Kidney (tissue), 14 donors: ENCODE results near the gene CUX1. TPM values are rescaled to one million over a fixed set of nuclear protein-coding genes. Genes with fewer than 3 reads are reported as not detected.

ENCODE experiments used
- DNase-seq, 5 donors: peaks; one replicate each; pipeline ENCODE4 v3.0.0-alpha.2; 2013 to 2020
- FAIRE-seq: peaks from 2 replicates; lab custom pipeline; 2012; peaks lifted over from hg19 to GRCh38; lab: Jason Lieb, UNC
- H3K27ac ChIP-seq, 2 donors: one replicate each; pipeline ENCODE4 v1.7.0; 2013; ENCODE audit warnings: low read depth in 2 of 2, low read length in 2 of 2, inconsistent platforms in 1 of 2
- H3K27me3 ChIP-seq: one replicate; pipeline ENCODE4 v1.7.1; 2013; ENCODE audit warnings: low read length, inconsistent platforms; ENCODE audit not compliant: control insufficient read depth, insufficient read depth
- H3K36me3 ChIP-seq, 3 donors: one replicate each; pipeline versions ENCODE4 v1.7.0 to v1.7.1; 2013; ENCODE audit warnings: low read length in 3 of 3, control low read depth in 1 of 3, inconsistent platforms in 1 of 3; ENCODE audit not compliant: insufficient read depth in 3 of 3, control insufficient read depth in 2 of 3
- H3K4me1 ChIP-seq, 3 donors: one replicate each; pipeline versions ENCODE4 v1.7.0 to v1.7.1; 2013; ENCODE audit warnings: low read length in 3 of 3, inconsistent platforms in 1 of 3, low read depth in 1 of 3; ENCODE audit not compliant: control insufficient read depth in 2 of 3, insufficient read depth in 2 of 3
- H3K4me3 ChIP-seq, 3 donors: one replicate each; pipeline versions ENCODE4 v1.7.0 to v1.8.1; 2013; ENCODE audit warnings: low read length in 3 of 3, control low read depth in 1 of 3, inconsistent platforms in 1 of 3
- H3K9ac ChIP-seq, 3 donors: one replicate each; pipeline versions ENCODE4 v1.7.0 to v1.7.1; 2013; ENCODE audit warnings: low read length in 3 of 3, control low read depth in 1 of 3, inconsistent platforms in 1 of 3
- H3K9me3 ChIP-seq, 3 donors: one replicate each; pipeline versions ENCODE4 v1.7.0 to v1.7.1; 2013; ENCODE audit warnings: low read length in 3 of 3, control low read depth in 1 of 3, inconsistent platforms in 1 of 3; ENCODE audit not compliant: control insufficient read depth in 2 of 3, insufficient read depth in 1 of 3
- CTCF ChIP-seq: IDR thresholded peaks from 3 replicates; pipeline ENCODE4 v1.5.1; 2012; ENCODE audit warnings: mild to moderate bottlenecking, moderate library complexity, borderline replicate concordance; ENCODE audit not compliant: insufficient read depth; ENCODE audit errors: extremely low read depth
- intact Hi-C: fragments of 100-400 bp; cut with DNase I; formaldehyde crosslinking; loops from one replicate; pipeline ENCODE4 v1.11.1; 2022
- polyA plus RNA-seq: library from polyadenylated mRNA; stranded (reverse); fragments of 350-450 nt; fragmentation: Illumina TruSeq; extraction: RNeasy Lipid Tissue Mini Kit (QIAGEN cat#74804); gene quantifications from one replicate; pipeline ENCODE4 v1.2.3, GENCODE V29; 2014; ENCODE audit warnings: low read depth, low replicate concordance; ENCODE audit not compliant: insufficient read depth
- total RNA-seq: library from RNA; stranded (reverse); fragmentation: NEBNext Ultra II Directional; extraction: Animal tissue kit (Norgen Biotek cat#: 25700); gene quantifications from one replicate; pipeline ENCODE4 v1.2.1, GENCODE V29; 2021
- donor health status: control.
- donor health status: control.
- donor health status: control.
- donor health status: control.
- donor health status: control.
- donor health status: DM: yes; HTN: yes; CAD: no.
- donor health status: Normal renal cell carcinoma (clear cell type).

Gene CUX1
- total and polyA plus RNA-seq, 2 donors from 2014 or later: 71.4 to 126 TPM

GRCh38 chr7:102264367-102264891 lies 447.0 kb downstream of the CUX1 start:
- no peak for FAIRE-seq
- intact Hi-C loops: no loop called here
- H3K4me3 ChIP-seq: no peak overlapping the region
- no peaks in the 10 kb centered on the region for H3K27me3 ChIP-seq
- no peak overlapping the region for H3K9ac ChIP-seq
- H3K27ac ChIP-seq: no peak overlapping the region
- no peak for TF ChIP-seq CTCF
- H3K4me1 ChIP-seq: no peaks in the 10 kb centered on the region
- H3K9me3 ChIP-seq: no peaks in the 10 kb centered on the region
- peak in 2 of 5 donors; percentile 35 to 48 for DNase-seq
- H3K36me3 ChIP-seq: no peaks in the 10 kb centered on the region

- Histone ChIP-seq H3K9me3 (no peaks in the 10 kb centered on the region), H3K27me3 (no peaks in the 10 kb centered on the region), H3K27ac (no peak overlapping the region), H3K36me3 (no peaks in the 10 kb centered on the region), H3K4me3 (no peak overlapping the region), H3K4me1 (no peaks in the 10 kb centered on the region), H3K9ac (no peak overlapping the region)
- DNase-seq: peak in 2 of 5 donors; percentile 35 to 36
- no peak for TF ChIP-seq CTCF
- FAIRE-seq: no peak
- intact Hi-C loops: no loop called here
Measured at GRCh38 chr7:102266541-102266940, 449.1 kb downstream of the CUX1 start.

GRCh38 chr7:102268635-102269034 lies 451.2 kb downstream of the CUX1 start:
- no peaks in the 10 kb centered on the region for H3K27me3 ChIP-seq
- intact Hi-C loops: no loop called here
- DNase-seq (no peak), FAIRE-seq (no peak)
- no peak for TF ChIP-seq CTCF
- no peaks in the 10 kb centered on the region for H3K4me1 ChIP-seq
- H3K4me3 ChIP-seq: no peak overlapping the region
- H3K9me3 ChIP-seq: no peaks in the 10 kb centered on the region
- H3K36me3 ChIP-seq: no peaks in the 10 kb centered on the region
- H3K27ac ChIP-seq: no peak overlapping the region
- no peak overlapping the region for H3K9ac ChIP-seq
